ENCODE data around the gene ZNF326. TPM values are rescaled to one million over a fixed set of nuclear protein-coding genes. Genes with fewer than 3 reads are reported as not detected.
A peak's percentile ranks its signal among the peaks of the same experiment; 100 is the strongest.
"Not testable (repeated sequence)": the region's sequence is repeated elsewhere in the genome, so short reads cannot be mapped to it uniquely, and the experiment has no call there.

ZNF326 gene
- total RNA-seq, 1 donor from 2014 or later = 28.1 TPM

DNA sequence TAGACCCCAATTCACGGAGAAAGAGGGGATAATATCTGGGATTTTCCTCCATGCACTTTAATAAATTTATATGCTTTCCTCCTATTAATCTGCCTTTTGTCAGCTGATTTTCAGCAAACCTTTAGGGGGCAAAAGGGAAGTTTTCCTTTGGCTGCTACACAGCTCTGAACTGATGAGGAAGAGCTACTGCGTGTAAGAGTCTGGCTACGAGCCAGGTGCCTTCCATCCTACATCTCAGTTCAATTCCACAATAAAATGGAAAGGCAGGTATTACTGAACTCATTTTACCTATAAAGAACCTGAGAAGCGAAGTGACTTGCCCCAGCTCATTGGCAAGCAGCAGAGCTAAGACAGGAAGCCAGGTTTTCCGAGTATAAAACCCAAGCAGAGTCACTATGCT lies 28.3 kb upstream of the ZNF326 start:
- no peak for DNase-seq

DNA sequence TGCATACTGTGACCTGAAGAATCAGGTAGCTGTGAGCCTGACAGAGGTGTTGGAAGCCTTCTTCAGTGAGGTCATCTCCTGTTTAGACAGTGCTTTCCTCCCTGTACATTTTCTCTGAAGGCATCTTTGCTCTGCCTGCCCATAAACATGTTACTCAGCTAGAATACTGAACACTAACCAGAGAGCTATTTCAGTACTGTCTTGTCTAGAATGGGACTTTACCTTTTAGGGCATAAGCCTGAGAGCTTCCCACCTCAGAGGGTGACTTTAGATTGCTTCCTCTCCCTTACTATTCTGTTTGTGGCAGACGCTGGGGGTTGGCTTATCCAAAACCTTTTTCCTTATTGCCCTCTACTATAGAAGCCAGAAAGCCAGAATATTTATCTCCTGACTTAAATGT lies 23.3 kb upstream of the ZNF326 start:
- DNase-seq = no peak

DNA sequence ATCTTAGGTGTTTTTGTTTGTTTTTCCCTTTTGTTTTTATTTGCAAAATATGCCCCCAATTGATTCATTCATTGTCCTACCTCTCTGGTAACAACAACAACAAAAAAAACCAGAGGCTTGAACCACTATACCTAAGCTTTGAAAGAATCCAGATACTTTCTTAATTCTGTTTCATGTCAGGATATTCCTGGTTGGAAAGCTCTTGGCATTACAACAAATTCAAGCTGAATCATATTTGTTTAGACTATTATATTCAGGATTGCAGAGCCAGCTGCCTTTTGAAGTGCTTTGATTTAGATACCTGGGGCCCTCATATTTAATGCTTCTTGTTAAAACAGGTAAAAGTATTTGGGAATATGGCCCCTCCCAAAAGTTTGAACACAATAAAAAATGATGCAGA lies 22.9 kb upstream of the ZNF326 start:
- DNase-seq = no peak

- DNase-seq = no peak
Observed at GRCh38 chr1:89973471-89974127, 21.3 kb upstream of the ZNF326 start.

- DNase-seq = no peak
Observed at GRCh38 chr1:89974256-89974655, 20.7 kb upstream of the ZNF326 start.

- DNase-seq = no peak
Observed at GRCh38 chr1:89974696-89975470, 20.0 kb upstream of the ZNF326 start.

DNA sequence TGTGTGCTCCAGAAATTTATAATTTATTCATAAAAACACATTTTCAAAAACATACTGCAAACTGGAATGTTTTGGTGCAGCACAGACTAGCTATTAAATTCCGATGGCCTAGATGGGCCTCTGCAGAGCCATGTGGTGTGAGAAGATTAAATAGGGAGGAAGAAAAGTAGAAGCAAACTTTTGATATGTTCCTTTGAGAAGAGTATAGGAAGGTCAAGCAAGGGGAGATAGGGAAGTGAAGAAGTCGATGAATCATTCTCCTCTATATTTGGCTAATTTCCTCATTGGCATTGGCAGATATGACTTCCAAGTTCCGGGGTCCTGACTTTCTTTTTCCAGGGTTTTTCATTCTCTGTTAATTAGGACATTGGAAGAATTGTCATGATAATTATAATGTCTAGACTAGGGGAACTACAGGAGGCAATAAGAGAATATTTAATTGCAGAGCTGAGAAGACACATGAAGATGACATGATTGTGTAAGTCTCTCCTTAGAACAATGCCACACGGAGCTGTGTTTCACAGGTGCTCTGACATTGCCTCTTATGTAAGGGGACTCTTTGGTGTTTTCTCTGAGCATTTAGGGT lies 19.3 kb upstream of the ZNF326 start:
- no peak for DNase-seq

GRCh38 chr1:89978755-89979154 lies 16.2 kb upstream of the ZNF326 start:
- no peak for DNase-seq

DNA sequence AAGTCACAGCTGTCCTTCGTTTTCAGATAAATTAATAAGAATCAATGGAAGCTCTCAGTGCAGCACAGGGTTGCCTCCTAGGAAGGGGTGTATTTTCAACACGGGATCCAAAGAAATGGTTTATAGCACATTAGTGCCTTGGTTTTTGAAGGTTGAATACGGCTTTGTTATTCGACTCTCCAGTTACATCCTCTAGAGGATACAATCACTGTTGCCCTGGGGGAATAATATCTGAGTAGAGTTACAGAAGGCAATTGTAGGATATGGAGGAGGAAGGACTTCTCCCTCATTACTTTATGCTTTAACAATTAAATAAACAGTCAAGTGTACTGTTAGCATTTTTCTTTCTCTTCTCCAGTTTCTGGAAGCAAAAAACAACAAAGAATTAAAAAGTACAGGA lies 14.3 kb upstream of the ZNF326 start:
- DNase-seq = no peak

GRCh38 chr1:89982846-89983245 lies 12.1 kb upstream of the ZNF326 start:
- not testable (repeated sequence) for DNase-seq

- DNase-seq = not testable (repeated sequence)
Observed at GRCh38 chr1:89984564-89985116, 10.3 kb upstream of the ZNF326 start.

DNA sequence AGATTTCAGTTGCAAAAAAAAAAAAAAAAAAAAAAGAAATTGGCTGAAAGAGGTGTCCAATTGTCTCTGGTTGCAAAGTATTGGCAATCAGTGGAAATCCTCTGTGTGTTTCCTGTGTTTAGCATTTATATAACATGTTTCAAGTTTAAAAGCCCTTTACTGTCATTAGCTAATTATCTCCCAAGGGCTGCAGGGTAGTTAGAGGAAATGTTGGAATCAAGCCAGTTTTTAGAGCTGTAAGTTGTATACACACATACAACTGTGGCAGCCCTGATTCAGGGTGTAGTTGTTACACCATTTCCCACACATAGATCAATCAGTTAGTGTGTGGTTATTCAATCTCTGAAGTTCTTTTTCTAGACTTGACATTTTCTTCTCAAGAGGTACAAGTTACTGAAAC lies 8.9 kb upstream of the ZNF326 start:
- DNase-seq = no peak

DNA sequence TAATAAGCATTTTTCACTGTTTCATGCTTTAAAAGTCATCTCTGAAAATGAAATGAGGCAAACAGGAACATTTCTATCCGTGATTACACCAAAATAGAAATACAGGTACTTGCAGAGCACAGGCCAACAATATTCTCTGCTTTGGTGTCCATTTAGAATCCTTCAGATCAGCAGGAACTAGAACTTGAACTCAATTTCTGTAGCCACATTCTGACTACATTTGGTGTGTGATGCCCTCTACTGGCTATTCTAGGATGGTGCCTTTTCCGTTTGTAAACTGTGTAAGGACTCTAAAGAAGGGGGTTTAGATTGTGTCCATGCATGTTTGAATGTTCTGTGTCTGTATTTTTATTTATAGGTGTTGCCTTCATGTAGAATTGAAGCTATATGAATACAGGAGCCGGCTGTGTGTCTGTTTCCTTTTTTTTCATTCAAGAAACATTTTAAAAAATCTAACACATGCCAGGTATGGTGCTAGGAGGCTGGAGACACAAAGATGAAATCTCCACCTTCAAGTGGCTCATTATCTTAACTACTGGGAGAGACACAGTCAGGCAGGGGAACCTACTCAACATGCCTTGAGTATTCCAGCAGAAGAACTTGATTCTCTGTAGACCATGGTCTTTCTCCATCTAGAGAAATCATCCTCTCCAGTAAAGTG lies 7.6 kb upstream of the ZNF326 start:
- DNase-seq = peak; percentile 89

GRCh38 chr1:89989099-89989498 lies 5.8 kb upstream of the ZNF326 start:
- DNase-seq = no peak

DNA sequence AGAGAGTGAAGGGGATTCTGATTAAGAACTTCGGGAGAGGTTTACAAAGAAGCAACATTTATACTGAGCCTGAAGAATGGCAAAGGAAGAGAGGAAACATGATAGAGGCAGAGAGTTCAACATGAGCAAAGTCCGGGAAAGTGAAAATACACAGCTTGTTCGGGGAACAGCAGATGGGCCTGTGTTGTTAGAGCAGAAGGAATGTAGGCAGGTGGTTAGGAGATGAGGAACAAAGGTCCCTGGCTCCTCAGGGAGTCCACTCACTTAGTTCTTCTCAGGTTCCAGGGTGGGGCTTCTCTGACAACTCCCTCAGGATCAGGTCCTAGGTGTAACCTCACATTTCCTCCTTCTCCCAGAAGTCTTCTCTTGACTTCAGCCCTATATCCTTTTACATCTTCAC lies 5.1 kb upstream of the ZNF326 start:
- DNase-seq = peak; percentile 25

- no peak for DNase-seq
Observed at GRCh38 chr1:89990976-89991831, 3.7 kb upstream of the ZNF326 start.

GRCh38 chr1:89993541-89993940 lies 1.4 kb upstream of the ZNF326 start:
- DNase-seq = no peak

DNA sequence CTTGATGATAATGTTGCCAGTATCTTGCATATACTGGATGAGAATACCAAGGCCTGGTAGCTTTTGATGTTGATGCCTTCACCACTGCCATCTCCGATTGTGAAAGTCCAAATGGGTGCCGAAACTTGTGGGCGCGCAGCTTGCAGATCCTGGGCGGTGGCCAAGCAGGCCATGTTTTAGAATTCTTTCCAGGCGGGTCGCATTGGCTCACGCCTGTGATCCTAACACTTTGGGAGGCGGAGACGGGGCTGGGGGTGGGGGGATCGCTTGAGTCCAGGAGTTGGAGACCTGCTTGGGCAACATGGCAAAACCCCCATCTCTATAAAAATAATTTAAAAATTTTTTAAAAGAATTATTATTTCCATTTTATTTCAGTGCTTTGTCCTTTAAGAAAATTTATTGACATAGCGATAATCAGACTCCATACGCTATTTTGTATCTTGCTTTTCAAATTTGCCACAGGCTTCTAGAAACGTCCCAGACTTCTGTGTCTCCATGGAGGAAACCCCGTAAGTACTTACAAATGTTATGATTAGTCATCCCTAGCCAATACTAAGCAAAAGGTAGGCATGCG lies 592 bp upstream of the ZNF326 start:
- no peak for DNase-seq

DNA sequence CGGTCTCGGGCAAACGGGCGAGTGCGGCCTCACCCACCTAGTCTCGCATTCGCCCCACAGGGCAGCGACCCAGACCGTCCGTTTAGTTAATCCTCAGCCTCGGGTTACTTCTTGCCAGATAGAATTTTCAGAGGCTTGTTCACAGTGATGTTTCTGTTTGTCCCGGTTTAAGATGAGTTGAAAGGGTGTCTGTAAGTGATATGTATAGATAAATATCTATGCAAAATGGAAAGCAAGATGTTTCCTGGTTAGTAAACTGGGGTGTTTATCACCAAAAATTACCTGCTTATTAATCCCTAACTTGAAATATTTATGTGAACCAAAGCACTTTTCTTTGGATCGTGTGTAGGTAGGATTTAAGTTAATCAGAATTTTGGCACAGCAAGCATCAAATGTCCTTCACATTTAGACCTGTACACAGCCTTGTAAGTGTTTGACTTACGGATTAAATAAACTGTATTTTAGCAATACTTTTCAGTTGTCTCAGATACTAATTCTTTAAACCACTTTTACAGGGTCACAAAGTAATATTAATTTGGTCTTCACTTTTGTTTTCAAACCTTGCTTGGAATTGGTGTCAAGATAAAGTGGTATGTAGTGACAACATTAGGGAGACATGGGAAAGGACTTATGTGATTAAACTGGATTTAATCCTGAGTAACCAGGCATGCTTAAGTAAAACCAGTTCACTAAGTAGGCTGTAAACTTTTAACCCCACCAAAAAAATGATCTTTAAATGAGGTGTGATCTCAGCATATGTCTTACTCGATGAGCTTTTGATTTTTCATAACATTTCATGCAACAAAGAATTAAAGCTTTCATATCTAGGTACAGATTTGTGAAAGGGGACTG lies 914 bp downstream of the ZNF326 start:
- peak; percentile 43 for DNase-seq

- DNase-seq = no peak
Observed at GRCh38 chr1:89996450-89997110, 1.7 kb downstream of the ZNF326 start.

All from tongue (tissue), 2 donors.